Measurements from ENCODE around the gene SLC2A4.

The SLC2A4 gene

GRCh38 chr17:7249830-7250229 is 31.7 kb upstream of the SLC2A4 start:
- Histone ChIP-seq H3K9me2 (replicated peaks; ENCODE audit: insufficient read depth, low read length) (no peaks in the 10 kb centered on the region), H3K27me3 (replicated peaks; ENCODE audit: insufficient read depth, low read length) (no peaks in the 10 kb centered on the region), H2AFZ (ENCODE audit: low read length) (no peak overlapping the region), H3K9me3 (replicated peaks; ENCODE audit: insufficient read depth, low read length) (no peaks in the 10 kb centered on the region), H3K9ac (ENCODE audit: low read length) (peak overlapping the region; percentile 99; the same call in 1 of the 2 replicates), H4K20me1 (ENCODE audit: insufficient read depth, low read length) (no peaks in the 10 kb centered on the region), H3K36me3 (replicated peaks; ENCODE audit: insufficient read depth, low read length) (0 out of 2 replicates have a peak, but pooled peaks cover 6% of the 10 kb centered on the region), H3K4me2 (ENCODE audit: low read depth, low read length) (peak overlapping the region; percentile 72), H3K4me1 (ENCODE audit: low read length) (peaks cover 18% of the 10 kb centered on the region), H3F3A (ENCODE audit: insufficient read depth, low read length) (peaks cover 10% of the 10 kb centered on the region), H3K79me2 (ENCODE audit: low read length) (peaks cover 68% of the 10 kb centered on the region), H3K27ac (ENCODE audit: low read length) (no peak overlapping the region), H3K4me3 (ENCODE audit: low read length) (peak overlapping the region; percentile 71)
- TF ChIP-seq CTCF (IDR thresholded peaks at IDR 0.05; ENCODE audit: low read length) (no peak), EZH2 (optimal IDR thresholded peaks at IDR 0.05; ENCODE audit: low read depth, low read length) (no peak), EZH2phosphoT487 (IDR thresholded peaks at IDR 0.05; ENCODE audit: low read length) (no peak)
- DNase-seq: no peak

GRCh38 chr17:7250695-7251627 is 30.6 kb upstream of the SLC2A4 start:
- H3K36me3 ChIP-seq (replicated peaks; ENCODE audit: insufficient read depth, low read length): 0 out of 2 replicates have a peak, but pooled peaks cover 6% of the 10 kb centered on the region
- H3K4me3 ChIP-seq (ENCODE audit: low read length): peak overlapping the region; percentile 71
- no peak for DNase-seq

GRCh38 chr17:7251661-7252175 is 29.8 kb upstream of the SLC2A4 start, which contains the start of gene CTDNEP1:
Gene CTDNEP1 (minus strand): TSS chr17:7251734. CDS start chr17:7251296, 438 bp downstream.
- Histone ChIP-seq H3K27me3 (replicated peaks; ENCODE audit: insufficient read depth, low read length) (no peaks in the 10 kb centered on the region), H3K9me2 (replicated peaks; ENCODE audit: insufficient read depth, low read length) (no peaks in the 10 kb centered on the region), H2AFZ (ENCODE audit: low read length) (peak within 1 kb of the TSS; percentile 81), H3K9ac (ENCODE audit: low read length) (peak within 1 kb of the TSS; percentile 99), H3K9me3 (replicated peaks; ENCODE audit: insufficient read depth, low read length) (no peaks in the 10 kb centered on the region), H3K79me2 (ENCODE audit: low read length) (peaks cover 58% of the 10 kb centered on the region), H3F3A (ENCODE audit: insufficient read depth, low read length) (peaks cover 6% of the 10 kb centered on the region), H3K4me2 (ENCODE audit: low read depth, low read length) (peak within 1 kb of the TSS; percentile 81), H3K4me3 (ENCODE audit: low read length) (peak within 1 kb of the TSS; percentile 71), H3K4me1 (ENCODE audit: low read length) (peaks cover 18% of the 10 kb centered on the region), H3K27ac (ENCODE audit: low read length) (peak within 1 kb of the TSS; percentile 99), H4K20me1 (ENCODE audit: insufficient read depth, low read length) (no peaks in the 10 kb centered on the region), H3K36me3 (replicated peaks; ENCODE audit: insufficient read depth, low read length) (0 out of 2 replicates have a peak, but pooled peaks cover 4% of the 10 kb centered on the region)
- DNase-seq: peak; percentile 99
- TF ChIP-seq EZH2phosphoT487 (IDR thresholded peaks at IDR 0.05; ENCODE audit: low read length) (no peak), CTCF (IDR thresholded peaks at IDR 0.05; ENCODE audit: low read length) (no peak), EZH2 (optimal IDR thresholded peaks at IDR 0.05; ENCODE audit: low read depth, low read length) (no peak)

More at GRCh38 chr17:7250695-7251627, 30.6 kb upstream of the SLC2A4 start:
- Histone ChIP-seq H2AFZ (ENCODE audit: low read length) (no peak overlapping the region), H3K4me1 (ENCODE audit: low read length) (peaks cover 18% of the 10 kb centered on the region), H3K4me2 (ENCODE audit: low read depth, low read length) (peak overlapping the region; percentile 72), H3F3A (ENCODE audit: insufficient read depth, low read length) (peaks cover 6% of the 10 kb centered on the region), H3K79me2 (ENCODE audit: low read length) (peaks cover 65% of the 10 kb centered on the region), H3K9me2 (replicated peaks; ENCODE audit: insufficient read depth, low read length) (no peaks in the 10 kb centered on the region), H4K20me1 (ENCODE audit: insufficient read depth, low read length) (no peaks in the 10 kb centered on the region), H3K27ac (ENCODE audit: low read length) (peak overlapping the region; percentile 99; the same call in 1 of the 2 replicates), H3K9ac (ENCODE audit: low read length) (peak overlapping the region; percentile 99), H3K27me3 (replicated peaks; ENCODE audit: insufficient read depth, low read length) (no peaks in the 10 kb centered on the region), H3K9me3 (replicated peaks; ENCODE audit: insufficient read depth, low read length) (no peaks in the 10 kb centered on the region)
- TF ChIP-seq EZH2phosphoT487 (IDR thresholded peaks at IDR 0.05; ENCODE audit: low read length) (no peak), EZH2 (optimal IDR thresholded peaks at IDR 0.05; ENCODE audit: low read depth, low read length) (no peak), CTCF (IDR thresholded peaks at IDR 0.05; ENCODE audit: low read length) (no peak)
